HEK293 (cell line): ENCODE data around the gene CACNG1.

Source experiments
- CTCF ChIA-PET: fragments of 350-600 bp; formaldehyde crosslinking; extraction: SDS; loops from one replicate; lab custom pipeline; 2021; ENCODE audit warnings: antibody characterized with exemption; lab: Yijun Ruan, JAX
- POLR2A ChIA-PET: fragments of 300-600 bp; formaldehyde crosslinking; extraction: SDS; loops from one replicate; lab custom pipeline; 2020; ENCODE audit warnings: antibody characterized with exemption, inconsistent platforms; lab: Yijun Ruan, JAX
- H3K27ac ChIP-seq: fragments of 200-500 bp; sonication (Bioruptor generic); 2 replicates; pipeline ENCODE4 v1.5.1; 2014; ENCODE audit warnings: low read depth, low read length, control low read depth, inconsistent platforms; ENCODE audit errors: extremely low read depth
- H3K36me3 ChIP-seq, 2 experiments: fragments of 200-500 bp in 1 of 2; sonication (Bioruptor generic) in 1 of 2; 1 replicate in 1 of 2; 2 replicates in 1 of 2; pipeline ENCODE4 v1.5.1; 2014 to 2017; ENCODE audit warnings: inconsistent platforms in 2 of 2, low read length in 2 of 2; ENCODE audit not compliant: control insufficient read depth in 2 of 2, insufficient read depth in 1 of 2
- H3K4me1 ChIP-seq: fragments of 200-500 bp; sonication (Bioruptor generic); 2 replicates; pipeline ENCODE4 v1.5.1; 2014; ENCODE audit warnings: mild to moderate bottlenecking, low read length, inconsistent platforms; ENCODE audit not compliant: control insufficient read depth, insufficient read depth
- H3K4me3 ChIP-seq: 2 replicates; pipeline ENCODE4 v1.5.1; 2011; ENCODE audit warnings: low read depth, mild to moderate bottlenecking, control low read depth, low read length, moderate library complexity
- H3K9me3 ChIP-seq: fragments of 200-500 bp; sonication (Bioruptor generic); 2 replicates; pipeline ENCODE4 v1.5.1; 2014; ENCODE audit warnings: low read depth, low read length, inconsistent platforms; ENCODE audit not compliant: control insufficient read depth, insufficient read depth
- BCL11B ChIP-seq: fragments of 450-650 bp; formaldehyde crosslinking; IDR thresholded peaks from 2 replicates; pipeline ENCODE4 v1.5.1; 2016; ENCODE audit warnings: low read depth, missing biosample characterization, missing genetic modification characterization
- INSM2 ChIP-seq: fragments of 450-650 bp; formaldehyde crosslinking; IDR thresholded peaks from 2 replicates; pipeline ENCODE4 v1.5.1; 2016; ENCODE audit warnings: missing biosample characterization, missing genetic modification characterization
- MZF1 ChIP-seq: fragments of 450-650 bp; formaldehyde crosslinking; IDR thresholded peaks from 2 replicates; pipeline ENCODE4 v1.5.1; 2017; ENCODE audit warnings: missing biosample characterization, missing genetic modification characterization, borderline replicate concordance
- REPIN1 ChIP-seq: fragments of 450-650 bp; formaldehyde crosslinking; IDR thresholded peaks from 2 replicates; pipeline ENCODE4 v1.5.1; 2017; ENCODE audit warnings: missing biosample characterization, missing genetic modification characterization, low read depth
- SP3 ChIP-seq: fragments of 450-650 bp; formaldehyde crosslinking; IDR thresholded peaks from 2 replicates; pipeline ENCODE4 v1.5.1; 2016; ENCODE audit warnings: missing biosample characterization, missing genetic modification characterization
- ZBTB11 ChIP-seq: fragments of 450-650 bp; formaldehyde crosslinking; conservative IDR thresholded peaks from 2 replicates; pipeline ENCODE4 v1.5.1; 2016; ENCODE audit warnings: low read depth, missing biosample characterization, missing genetic modification characterization
- ZBTB20 ChIP-seq: fragments of 450-650 bp; formaldehyde crosslinking; IDR thresholded peaks from 2 replicates; pipeline ENCODE4 v1.5.1; 2016; ENCODE audit warnings: missing biosample characterization, missing genetic modification characterization
- ZBTB48 ChIP-seq: fragments of 450-650 bp; formaldehyde crosslinking; IDR thresholded peaks from 2 replicates; pipeline ENCODE4 v1.5.1; 2016; ENCODE audit warnings: missing biosample characterization, missing genetic modification characterization
- ZFP41 ChIP-seq: fragments of 450-650 bp; formaldehyde crosslinking; IDR thresholded peaks from 2 replicates; pipeline ENCODE4 v1.5.1; 2016; ENCODE audit warnings: missing biosample characterization, missing genetic modification characterization, borderline replicate concordance
- ZNF132 ChIP-seq: fragments of 450-650 bp; formaldehyde crosslinking; IDR thresholded peaks from 2 replicates; pipeline ENCODE4 v1.5.1; 2017; ENCODE audit warnings: missing biosample characterization, missing genetic modification characterization, borderline replicate concordance
- ZNF266 ChIP-seq: fragments of 450-650 bp; formaldehyde crosslinking; IDR thresholded peaks from 2 replicates; pipeline ENCODE4 v1.5.1; 2016; ENCODE audit warnings: missing biosample characterization, missing genetic modification characterization, low read depth
- ZNF354C ChIP-seq: fragments of 450-650 bp; formaldehyde crosslinking; IDR thresholded peaks from 2 replicates; pipeline ENCODE4 v1.5.1; 2016; ENCODE audit warnings: missing biosample characterization, missing genetic modification characterization, low read depth, borderline replicate concordance
- ZNF571 ChIP-seq: fragments of 450-650 bp; formaldehyde crosslinking; IDR thresholded peaks from 2 replicates; pipeline ENCODE4 v1.5.0; 2017; ENCODE audit warnings: missing biosample characterization, missing genetic modification characterization
- ZXDB ChIP-seq: fragments of 450-650 bp; formaldehyde crosslinking; IDR thresholded peaks from 2 replicates; pipeline ENCODE4 v1.5.1; 2016; ENCODE audit warnings: missing biosample characterization, missing genetic modification characterization
- TF ChIP-seq, protein P1 (sequence below): fragments of 450-650 bp; formaldehyde crosslinking; IDR thresholded peaks from 2 replicates; pipeline ENCODE4 v1.5.1; 2016; ENCODE audit warnings: missing biosample characterization, missing genetic modification characterization
- TF ChIP-seq, protein P2 (sequence below): fragments of 450-650 bp; formaldehyde crosslinking; IDR thresholded peaks from 2 replicates; pipeline ENCODE4 v1.5.1; 2016; ENCODE audit warnings: missing biosample characterization, missing genetic modification characterization
- TF ChIP-seq, protein P3 (sequence below): fragments of 450-650 bp; formaldehyde crosslinking; IDR thresholded peaks from 2 replicates; pipeline ENCODE4 v1.5.1; 2016; ENCODE audit warnings: missing biosample characterization, missing genetic modification characterization, low read depth
- TF ChIP-seq, protein P4 (sequence below): fragments of 450-650 bp; formaldehyde crosslinking; IDR thresholded peaks from 2 replicates; pipeline ENCODE4 v1.5.1; 2017; ENCODE audit warnings: missing biosample characterization, mild to moderate bottlenecking, missing genetic modification characterization, moderate library complexity

The CACNG1 gene

GRCh38 chr17:67056746-67057490 is 12.6 kb downstream of the CACNG1 start (continued):
- TF ChIP-seq, protein P1, sequence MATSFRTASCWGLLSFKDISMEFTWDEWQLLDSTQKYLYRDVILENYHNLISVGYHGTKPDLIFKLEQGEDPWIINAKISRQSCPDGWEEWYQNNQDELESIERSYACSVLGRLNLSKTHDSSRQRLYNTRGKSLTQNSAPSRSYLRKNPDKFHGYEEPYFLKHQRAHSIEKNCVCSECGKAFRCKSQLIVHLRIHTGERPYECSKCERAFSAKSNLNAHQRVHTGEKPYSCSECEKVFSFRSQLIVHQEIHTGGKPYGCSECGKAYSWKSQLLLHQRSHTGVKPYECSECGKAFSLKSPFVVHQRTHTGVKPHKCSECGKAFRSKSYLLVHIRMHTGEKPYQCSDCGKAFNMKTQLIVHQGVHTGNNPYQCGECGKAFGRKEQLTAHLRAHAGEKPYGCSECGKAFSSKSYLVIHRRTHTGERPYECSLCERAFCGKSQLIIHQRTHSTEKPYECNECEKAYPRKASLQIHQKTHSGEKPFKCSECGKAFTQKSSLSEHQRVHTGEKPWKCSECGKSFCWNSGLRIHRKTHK (tag by site-specific recombination) = no peak
- no peak for TF ChIP-seq ZXDB (tag by site-specific recombination)
- no peak for TF ChIP-seq ZBTB11 (tag by site-specific recombination)
- TF ChIP-seq ZNF266 (tag by site-specific recombination) = no peak
- TF ChIP-seq, all 188 proteins: peak for 0

DNA sequence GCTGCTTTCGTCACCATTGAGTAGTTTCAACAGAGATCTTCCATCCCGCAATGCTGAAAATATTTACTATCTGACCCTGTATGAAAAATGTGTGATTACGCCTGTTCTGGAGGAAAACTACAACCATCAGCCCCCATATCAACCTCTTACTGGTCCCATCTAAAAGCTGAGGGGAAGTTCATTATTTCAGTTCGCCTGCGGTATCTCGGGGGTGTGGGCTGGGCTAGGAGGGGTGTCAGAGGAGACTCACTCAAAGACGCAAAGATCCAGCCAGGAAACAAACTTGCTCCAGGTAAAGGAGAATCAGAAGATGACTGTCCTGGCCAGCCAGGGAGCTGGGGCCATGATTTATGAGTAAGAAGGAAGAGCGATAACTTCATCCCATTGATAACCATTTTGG is 13.7 kb downstream of the CACNG1 start:
- no peaks in the 10 kb centered on the region for H3K36me3 ChIP-seq
- ChIA-PET POLR2A (no interaction called here), CTCF (interaction anchor here (0.6 kb wide), 1 partner anchor 91 kb away, joined by 3 read pairs; no protein-coding TSS in a partner anchor)
- no peak overlapping the region for H3K27ac ChIP-seq
- H3K4me1 ChIP-seq = no peaks in the 10 kb centered on the region
- H3K4me3 ChIP-seq = no peak overlapping the region
- no peak for TF ChIP-seq INSM2
- TF ChIP-seq, protein P2, sequence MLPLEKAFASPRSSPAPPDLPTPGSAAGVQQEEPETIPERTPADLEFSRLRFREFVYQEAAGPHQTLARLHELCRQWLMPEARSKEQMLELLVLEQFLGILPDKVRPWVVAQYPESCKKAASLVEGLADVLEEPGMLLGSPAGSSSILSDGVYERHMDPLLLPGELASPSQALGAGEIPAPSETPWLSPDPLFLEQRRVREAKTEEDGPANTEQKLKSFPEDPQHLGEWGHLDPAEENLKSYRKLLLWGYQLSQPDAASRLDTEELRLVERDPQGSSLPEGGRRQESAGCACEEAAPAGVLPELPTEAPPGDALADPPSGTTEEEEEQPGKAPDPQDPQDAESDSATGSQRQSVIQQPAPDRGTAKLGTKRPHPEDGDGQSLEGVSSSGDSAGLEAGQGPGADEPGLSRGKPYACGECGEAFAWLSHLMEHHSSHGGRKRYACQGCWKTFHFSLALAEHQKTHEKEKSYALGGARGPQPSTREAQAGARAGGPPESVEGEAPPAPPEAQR (tag by site-specific recombination) = no peak
- TF ChIP-seq SP3 (tag by site-specific recombination) = no peak
- no peak for TF ChIP-seq ZFP41 (tag by site-specific recombination)
- no peak for TF ChIP-seq ZBTB48 (tag by site-specific recombination)
- no peak for TF ChIP-seq ZBTB20 (tag by site-specific recombination)
- TF ChIP-seq BCL11B (tag by site-specific recombination) = no peak
- TF ChIP-seq ZNF132 = no peak
- TF ChIP-seq ZNF571 (tag by site-specific recombination) = no peak
- TF ChIP-seq ZNF354C (tag by site-specific recombination) = no peak
- TF ChIP-seq, protein P3, sequence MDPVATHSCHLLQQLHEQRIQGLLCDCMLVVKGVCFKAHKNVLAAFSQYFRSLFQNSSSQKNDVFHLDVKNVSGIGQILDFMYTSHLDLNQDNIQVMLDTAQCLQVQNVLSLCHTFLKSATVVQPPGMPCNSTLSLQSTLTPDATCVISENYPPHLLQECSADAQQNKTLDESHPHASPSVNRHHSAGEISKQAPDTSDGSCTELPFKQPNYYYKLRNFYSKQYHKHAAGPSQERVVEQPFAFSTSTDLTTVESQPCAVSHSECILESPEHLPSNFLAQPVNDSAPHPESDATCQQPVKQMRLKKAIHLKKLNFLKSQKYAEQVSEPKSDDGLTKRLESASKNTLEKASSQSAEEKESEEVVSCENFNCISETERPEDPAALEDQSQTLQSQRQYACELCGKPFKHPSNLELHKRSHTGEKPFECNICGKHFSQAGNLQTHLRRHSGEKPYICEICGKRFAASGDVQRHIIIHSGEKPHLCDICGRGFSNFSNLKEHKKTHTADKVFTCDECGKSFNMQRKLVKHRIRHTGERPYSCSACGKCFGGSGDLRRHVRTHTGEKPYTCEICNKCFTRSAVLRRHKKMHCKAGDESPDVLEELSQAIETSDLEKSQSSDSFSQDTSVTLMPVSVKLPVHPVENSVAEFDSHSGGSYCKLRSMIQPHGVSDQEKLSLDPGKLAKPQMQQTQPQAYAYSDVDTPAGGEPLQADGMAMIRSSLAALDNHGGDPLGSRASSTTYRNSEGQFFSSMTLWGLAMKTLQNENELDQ (tag by site-specific recombination) = no peak
- TF ChIP-seq, protein P4, sequence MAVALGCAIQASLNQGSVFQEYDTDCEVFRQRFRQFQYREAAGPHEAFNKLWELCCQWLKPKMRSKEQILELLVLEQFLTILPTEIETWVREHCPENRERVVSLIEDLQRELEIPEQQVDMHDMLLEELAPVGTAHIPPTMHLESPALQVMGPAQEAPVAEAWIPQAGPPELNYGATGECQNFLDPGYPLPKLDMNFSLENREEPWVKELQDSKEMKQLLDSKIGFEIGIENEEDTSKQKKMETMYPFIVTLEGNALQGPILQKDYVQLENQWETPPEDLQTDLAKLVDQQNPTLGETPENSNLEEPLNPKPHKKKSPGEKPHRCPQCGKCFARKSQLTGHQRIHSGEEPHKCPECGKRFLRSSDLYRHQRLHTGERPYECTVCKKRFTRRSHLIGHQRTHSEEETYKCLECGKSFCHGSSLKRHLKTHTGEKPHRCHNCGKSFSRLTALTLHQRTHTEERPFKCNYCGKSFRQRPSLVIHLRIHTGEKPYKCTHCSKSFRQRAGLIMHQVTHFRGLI = no peak
- no peak for TF ChIP-seq MZF1 (tag by site-specific recombination)
- no peak for TF ChIP-seq REPIN1 (tag by site-specific recombination)
- H3K9me3 ChIP-seq = no peaks in the 10 kb centered on the region
